Kidney epithelial cell (primary cell): ENCODE data around the gene ZNF750. TPM values are rescaled to one million over a fixed set of nuclear protein-coding genes. Genes with fewer than 3 reads are reported as not detected.
A peak's percentile ranks its signal among the peaks of the same experiment; 100 is the strongest.

Experiments
- DNase-seq: peaks from one replicate; pipeline ENCODE4 v3.0.0-alpha.2; 2010; ENCODE audit warnings: low read depth
- H3K27me3 ChIP-seq: 2 replicates; pipeline ENCODE4 v1.6.0; 2011; ENCODE audit warnings: low read length; ENCODE audit not compliant: control insufficient read depth, insufficient read depth
- H3K36me3 ChIP-seq: 2 replicates; pipeline ENCODE4 v1.5.1; 2011; ENCODE audit warnings: low read length; ENCODE audit not compliant: control insufficient read depth, insufficient read depth
- H3K4me3 ChIP-seq: 2 replicates; pipeline ENCODE4 v1.5.1; 2011; ENCODE audit warnings: low read depth, mild to moderate bottlenecking, control low read depth, low read length
- CTCF ChIP-seq: IDR thresholded peaks from 2 replicates; pipeline ENCODE4 v1.5.1; 2011; ENCODE audit warnings: mild to moderate bottlenecking, moderate library complexity, low read length, control low read depth, inconsistent platforms; ENCODE audit not compliant: insufficient read depth, poor library complexity, severe bottlenecking
- total RNA-seq: library from RNA; depleted of rRNA; stranded (reverse); fragments of >200 nt; gene quantifications from 2 replicates; pipeline ENCODE4 v1.2.3, GENCODE V29; 2015

ZNF750 gene
- total RNA-seq, 1 donor from 2014 or later = 0.84 TPM

DNA sequence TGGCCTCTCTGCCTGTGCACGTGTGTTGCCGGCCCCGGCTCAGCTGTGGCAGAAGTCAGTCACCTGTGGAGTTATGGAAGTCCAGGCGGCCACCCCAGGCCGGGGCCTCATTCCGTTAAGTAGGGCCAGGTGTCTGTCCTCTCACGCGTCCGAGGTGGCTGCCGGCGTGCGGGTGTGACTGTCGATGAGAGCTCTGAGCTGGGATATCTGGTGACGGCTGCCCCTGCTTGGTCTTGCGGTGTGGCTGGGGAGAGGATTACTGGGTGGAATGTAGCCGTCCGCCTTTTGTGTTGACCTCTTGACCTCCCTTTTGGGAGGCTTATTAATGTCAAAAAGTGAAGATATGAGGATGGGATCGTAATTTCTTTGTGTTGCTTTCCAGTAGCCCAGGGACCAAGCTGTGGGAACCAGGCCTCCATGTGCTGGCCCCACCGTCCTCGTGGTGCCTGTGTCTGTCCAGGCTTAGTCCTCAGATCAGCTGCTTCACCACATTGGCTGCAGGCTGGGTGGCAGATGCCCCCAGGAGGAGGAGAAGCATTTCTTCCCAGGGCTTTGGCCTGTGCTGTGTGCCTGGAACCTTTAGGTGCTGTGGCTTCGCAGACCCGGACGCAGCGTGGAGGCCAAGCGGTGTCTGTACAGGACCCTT is 23.0 kb upstream of the ZNF750 start:
- Histone ChIP-seq H3K36me3 (no peaks in the 10 kb centered on the region), H3K27me3 (no peaks in the 10 kb centered on the region), H3K4me3 (no peak overlapping the region)
- no peak for DNase-seq
- TF ChIP-seq CTCF = no peak

- no peaks in the 10 kb centered on the region for H3K27me3 ChIP-seq
- H3K36me3 ChIP-seq = no peaks in the 10 kb centered on the region
- TF ChIP-seq CTCF = no peak
- no peak for DNase-seq
- no peak overlapping the region for H3K4me3 ChIP-seq
Observed at GRCh38 chr17:82862191-82862590, 22.4 kb upstream of the ZNF750 start.

- TF ChIP-seq CTCF = no peak
- Histone ChIP-seq H3K4me3 (no peak overlapping the region), H3K36me3 (no peaks in the 10 kb centered on the region), H3K27me3 (no peaks in the 10 kb centered on the region)
- no peak for DNase-seq
Observed at GRCh38 chr17:82861393-82861775, 21.6 kb upstream of the ZNF750 start.

- no peaks in the 10 kb centered on the region for H3K27me3 ChIP-seq
- H3K36me3 ChIP-seq = no peaks in the 10 kb centered on the region
- TF ChIP-seq CTCF = no peak
- H3K4me3 ChIP-seq = no peak overlapping the region
- DNase-seq = no peak
Observed at GRCh38 chr17:82860606-82861392, 21.0 kb upstream of the ZNF750 start.

- peak overlapping the region; percentile 3 for H3K4me3 ChIP-seq
- TF ChIP-seq CTCF = no peak
- no peaks in the 10 kb centered on the region for H3K36me3 ChIP-seq
- no peaks in the 10 kb centered on the region for H3K27me3 ChIP-seq
- peak; percentile 87 for DNase-seq
Observed at GRCh38 chr17:82859431-82860403, 19.9 kb upstream of the ZNF750 start.
